HG02943 (cell line): Measurements from ENCODE around the gene NSUN5.
A peak's percentile ranks its signal among the peaks of the same experiment; 100 is the strongest.
"Not testable (repeated sequence)": the region's sequence is repeated elsewhere in the genome, so short reads cannot be mapped to it uniquely, and the experiment has no call there.

Source experiments
- ATAC-seq: cut with Tn5 transposase; IDR thresholded peaks from one replicate; pipeline ENCODE4 v1.9.1; 2021; ENCODE audit warnings: mild to moderate bottlenecking, low read depth, moderate library complexity; ENCODE audit not compliant: unreplicated experiment

The NSUN5 gene

DNA sequence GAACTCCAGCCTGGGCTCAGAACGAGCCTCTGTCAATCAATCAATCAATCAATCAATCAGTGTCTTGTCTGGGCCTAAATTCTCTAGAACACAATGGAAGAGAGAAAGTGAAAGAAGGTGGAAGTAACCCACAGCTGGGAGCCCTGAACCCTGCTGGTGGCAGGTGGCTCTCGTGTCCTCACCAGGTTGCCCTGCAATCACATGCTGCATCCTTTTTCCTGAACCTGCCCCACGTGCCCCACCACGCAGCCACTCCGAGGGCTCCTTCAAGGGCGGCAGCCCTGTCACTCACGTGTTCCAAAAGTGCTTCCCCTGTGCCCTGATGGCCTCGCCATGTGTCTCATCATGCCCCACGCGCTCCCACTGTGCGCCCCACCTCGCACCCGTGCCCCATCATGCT is 18.8 kb upstream of the NSUN5 start:
- ATAC-seq, result not testable (repeated sequence)

DNA sequence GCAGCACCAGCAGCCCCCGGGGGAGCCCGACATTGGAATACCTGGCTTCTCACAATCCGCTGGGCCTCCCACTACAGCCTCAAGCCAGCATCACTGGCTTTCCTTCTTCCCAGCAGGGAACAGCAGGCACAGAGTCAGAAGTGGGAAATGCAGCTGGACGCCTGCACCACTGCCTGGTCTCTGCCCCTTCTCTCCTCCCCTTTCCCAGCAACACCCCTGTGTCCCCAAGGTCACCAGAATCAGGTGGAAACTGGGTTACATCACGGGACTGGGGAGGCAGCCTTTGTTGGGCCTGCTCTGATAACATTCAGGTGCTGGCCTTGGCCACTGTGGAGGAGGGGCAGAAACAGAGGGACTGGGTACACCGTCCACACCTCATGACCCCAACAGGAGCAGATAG is 16.8 kb upstream of the NSUN5 start:
- ATAC-seq, result not testable (repeated sequence)

DNA sequence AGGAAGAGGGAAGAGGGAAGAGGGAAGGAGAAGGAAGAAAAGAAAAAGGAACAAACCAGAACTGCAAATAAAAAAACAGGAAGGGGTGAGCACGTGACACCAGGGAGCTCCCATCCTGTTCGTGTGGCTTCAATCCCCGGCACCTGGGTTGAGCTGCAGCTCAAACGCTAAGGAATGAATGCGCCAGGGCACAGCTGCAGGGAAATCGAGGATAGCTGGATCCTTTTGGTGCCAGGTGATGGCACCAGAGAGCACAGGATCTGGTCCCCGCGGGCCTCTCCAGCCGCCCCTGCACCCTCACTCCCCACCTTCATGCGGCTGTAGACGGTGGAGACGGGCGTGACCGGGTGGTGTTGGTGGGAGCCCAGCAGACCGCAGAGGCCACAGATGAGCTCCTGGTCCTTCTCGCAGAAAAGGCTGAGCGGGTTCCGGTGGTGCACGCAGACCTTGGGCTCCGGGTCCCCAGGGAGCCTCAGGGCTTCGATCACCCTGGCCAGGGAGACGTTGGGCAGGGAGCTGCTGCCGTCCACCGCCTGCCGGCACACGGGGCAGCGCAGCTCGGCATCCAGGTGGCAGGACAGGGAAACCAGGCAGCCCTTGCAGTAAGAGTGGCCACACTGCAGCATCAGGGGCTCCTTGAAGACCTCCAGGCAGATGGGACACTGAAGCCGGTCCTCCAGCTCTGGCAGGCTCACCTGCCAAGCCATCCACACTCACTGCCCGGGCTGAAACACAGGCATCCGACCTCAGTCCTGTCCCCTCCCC is 15.6 kb upstream of the NSUN5 start:
- ATAC-seq, result not testable (repeated sequence)

DNA sequence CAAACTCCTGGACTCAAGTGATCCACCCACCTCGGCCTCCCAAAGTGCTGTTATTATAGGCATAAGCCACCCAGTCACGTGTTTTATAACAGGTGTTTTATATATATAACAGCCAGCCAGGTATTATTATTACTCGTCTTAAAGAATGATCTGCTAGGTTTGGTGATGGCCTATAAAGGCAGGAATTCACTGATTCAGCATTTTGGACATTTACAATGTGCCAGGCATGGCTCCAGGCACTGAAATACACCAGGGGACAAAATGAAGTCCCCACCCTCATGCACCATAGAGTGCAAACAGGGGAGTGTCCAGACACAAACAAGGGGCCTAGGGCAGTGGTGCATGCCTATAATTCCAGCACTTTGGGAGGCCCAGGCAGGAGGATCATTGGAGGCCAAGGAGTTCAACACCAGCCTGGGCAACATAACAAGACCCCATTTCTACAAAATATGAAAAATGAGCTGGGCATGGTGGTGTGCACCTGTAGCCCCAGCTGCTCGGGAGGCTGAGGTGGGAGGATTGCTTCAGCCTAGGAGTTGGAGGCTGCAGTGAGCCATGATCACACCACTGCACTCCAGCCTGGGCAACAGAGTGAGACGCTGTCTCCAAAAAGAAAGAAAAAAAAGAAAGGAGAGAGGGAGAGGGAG is 14.9 kb upstream of the NSUN5 start:
- not testable (repeated sequence) for ATAC-seq

DNA sequence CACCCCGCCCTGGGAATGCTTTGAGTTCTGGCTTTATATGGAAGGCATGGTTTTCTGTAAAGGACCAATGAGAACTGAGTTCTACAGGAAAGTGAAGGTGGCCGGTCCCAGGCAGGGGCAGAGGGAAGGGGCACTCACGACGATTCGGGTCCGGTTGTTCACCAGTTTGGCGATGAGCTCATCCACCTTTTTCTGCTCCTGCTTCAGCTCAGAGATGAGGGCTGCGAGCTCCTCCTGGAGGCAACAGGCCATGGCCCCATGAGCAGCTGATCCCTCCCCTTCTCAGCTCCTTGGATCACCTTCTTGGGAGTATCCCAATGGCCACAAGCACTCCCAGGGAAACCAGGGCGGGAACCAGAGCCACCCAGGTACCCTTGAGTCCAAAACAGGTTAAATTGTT is 11.4 kb upstream of the NSUN5 start:
- ATAC-seq, result not testable (repeated sequence)

DNA sequence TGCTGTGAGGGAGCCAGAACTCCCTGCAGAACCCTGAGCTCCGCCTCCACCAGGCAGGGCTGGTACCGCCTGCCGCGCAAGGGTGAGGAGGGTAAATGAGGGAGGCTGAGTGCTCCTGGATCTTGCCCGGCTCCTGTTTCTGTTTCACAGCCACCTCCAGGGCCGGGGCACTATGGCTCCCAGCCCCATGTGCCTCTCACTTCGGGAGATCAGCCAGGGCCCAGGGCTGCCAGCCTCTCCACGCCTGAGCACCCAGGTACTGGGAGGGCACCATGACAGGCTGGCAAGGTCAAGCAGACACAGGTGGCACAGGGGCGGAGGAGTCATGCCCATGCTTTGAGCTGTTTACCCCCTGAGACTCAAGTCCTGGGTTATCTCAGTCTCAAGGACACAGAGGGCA is 10.9 kb upstream of the NSUN5 start:
- ATAC-seq, result not testable (repeated sequence)

DNA sequence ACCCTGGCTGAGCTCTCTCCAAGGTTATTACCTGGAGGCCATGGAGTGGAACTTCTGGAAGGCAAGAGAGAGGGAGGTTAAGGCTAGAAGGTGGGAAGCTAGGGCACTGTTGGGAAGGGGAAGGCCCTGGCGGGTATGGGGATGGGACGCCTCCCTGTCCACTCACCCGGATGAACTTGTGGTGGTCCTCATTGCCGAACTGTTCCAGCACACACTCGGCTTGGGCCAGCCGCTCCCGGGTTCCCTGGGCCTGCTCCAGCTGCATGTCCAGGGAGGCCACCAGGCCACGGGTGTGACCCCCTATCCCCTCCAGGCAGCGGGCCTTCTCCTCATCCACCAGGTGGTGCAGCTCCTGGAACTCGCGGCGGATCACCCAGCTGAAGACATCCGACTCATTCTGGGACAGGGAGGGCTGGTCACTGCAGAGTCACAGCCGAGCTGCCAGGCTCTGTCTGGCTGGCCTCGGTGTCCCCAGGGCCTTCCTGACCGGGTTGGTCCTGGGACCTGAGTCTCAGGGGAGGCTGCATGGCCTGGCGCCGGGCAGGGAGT is 10.1 kb upstream of the NSUN5 start:
- not testable (repeated sequence) for ATAC-seq

DNA sequence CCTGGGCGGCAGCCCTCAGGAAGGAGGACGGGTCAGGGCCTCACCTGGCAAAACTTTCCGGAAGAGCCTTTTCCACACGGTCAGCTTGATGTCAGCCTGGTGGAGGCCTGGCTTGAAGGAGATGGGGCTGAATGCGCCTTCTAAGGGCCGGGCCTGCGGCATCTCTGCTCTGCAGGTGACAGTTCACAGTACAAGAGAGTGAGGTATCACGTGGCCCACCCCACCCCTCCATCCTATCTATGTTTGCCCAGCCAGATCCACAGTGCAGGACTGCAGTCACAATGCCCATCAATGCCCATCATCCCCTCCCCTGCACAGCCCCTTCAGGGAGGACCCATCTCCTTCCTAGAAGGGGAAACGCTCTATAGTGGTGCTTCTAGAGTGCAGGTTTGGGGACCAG is 7.9 kb upstream of the NSUN5 start:
- no peak for ATAC-seq

DNA sequence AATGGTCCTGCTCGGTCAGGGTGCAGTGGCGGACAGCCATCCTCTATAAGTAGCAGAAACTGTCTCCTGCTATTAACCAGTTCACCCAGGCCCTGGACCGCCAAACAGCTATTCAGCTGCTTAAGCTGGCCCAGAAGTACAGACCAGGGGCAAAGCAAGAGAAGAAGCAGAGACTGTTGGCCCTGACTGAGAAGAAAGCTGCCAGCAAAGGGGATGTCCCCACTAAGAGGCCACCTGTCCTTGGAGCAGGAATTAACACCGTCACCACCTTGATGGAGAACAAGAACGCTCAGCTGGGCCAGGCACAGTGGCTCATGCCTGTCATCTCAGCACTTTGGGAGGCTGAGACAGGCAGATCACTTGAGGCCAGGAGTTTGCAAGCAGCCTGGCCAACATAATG is 5.6 kb upstream of the NSUN5 start:
- no peak for ATAC-seq

DNA sequence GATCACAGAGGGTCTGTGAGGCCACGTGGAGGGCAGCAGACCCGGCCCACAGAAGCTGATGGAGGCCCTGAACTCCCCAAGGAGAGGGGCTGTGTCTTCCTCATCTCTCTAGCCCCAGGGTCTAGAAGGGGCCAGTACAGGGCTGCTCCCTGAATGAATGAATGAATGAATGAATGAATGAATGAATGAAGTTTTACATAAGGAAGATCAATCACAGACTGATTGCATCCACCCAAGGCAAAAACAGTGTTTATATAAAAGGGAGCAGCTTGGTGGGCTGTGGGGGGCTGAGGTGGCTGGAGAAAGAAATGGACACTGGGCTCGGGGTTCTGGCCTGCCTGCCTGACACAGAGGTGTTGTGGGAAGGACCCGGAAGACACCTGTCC is 4.9 kb upstream of the NSUN5 start:
- no peak for ATAC-seq

DNA sequence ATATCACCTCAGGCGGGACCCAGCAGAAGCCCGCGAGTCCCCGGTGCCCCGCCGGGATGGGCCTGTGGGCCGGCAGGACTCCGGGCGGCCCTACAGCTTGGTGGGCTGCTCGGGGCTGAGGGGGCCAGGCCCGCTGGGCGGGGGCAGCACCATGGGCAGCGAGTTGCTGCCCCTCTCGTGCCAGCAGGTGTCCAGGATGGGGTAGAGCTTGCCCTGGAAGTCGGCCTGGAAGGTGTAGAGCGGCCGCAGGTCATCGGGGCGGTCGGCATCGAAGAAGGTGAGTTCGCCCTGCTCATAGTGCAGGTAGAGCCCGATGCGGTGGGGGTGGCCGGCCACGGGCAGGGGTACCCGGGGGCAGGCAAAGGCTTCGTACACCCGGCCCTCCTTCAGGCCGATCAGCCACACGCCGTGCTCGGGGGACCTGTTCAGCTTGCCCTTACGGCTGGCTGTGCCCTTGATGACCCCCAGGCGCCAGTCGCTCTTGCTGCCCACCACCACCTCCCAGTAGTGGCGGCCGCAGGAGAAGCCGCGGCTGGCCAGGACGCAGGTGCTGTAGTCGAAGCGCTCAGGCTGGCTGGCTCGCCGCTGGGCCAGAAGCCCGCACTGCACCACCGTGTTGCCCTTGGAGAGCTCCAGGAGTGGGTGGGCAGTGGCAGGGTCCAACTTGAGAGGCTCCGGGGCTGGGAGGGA is 4.3 kb upstream of the NSUN5 start:
- ATAC-seq, result no peak

DNA sequence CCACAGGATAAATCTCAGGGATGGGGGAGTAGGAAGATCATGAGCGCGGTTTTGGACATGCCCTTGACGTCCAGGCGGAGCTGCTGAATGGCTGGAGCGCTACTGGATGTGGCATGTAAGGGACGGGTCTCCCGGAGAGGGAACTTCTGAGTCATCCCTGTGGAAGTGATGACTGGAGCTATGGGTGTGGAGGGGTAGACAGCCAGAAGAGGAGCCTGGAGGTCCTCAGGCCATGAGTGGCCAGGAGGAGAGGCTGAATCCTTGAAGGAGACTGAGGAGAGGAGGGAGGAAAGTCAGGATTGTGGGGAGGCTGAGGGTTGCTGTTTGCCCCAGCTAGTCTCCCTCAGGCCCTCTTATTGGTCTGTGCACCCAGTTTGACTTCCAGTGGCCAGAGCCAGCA is 2.8 kb upstream of the NSUN5 start:
- ATAC-seq, result not testable (repeated sequence)

DNA sequence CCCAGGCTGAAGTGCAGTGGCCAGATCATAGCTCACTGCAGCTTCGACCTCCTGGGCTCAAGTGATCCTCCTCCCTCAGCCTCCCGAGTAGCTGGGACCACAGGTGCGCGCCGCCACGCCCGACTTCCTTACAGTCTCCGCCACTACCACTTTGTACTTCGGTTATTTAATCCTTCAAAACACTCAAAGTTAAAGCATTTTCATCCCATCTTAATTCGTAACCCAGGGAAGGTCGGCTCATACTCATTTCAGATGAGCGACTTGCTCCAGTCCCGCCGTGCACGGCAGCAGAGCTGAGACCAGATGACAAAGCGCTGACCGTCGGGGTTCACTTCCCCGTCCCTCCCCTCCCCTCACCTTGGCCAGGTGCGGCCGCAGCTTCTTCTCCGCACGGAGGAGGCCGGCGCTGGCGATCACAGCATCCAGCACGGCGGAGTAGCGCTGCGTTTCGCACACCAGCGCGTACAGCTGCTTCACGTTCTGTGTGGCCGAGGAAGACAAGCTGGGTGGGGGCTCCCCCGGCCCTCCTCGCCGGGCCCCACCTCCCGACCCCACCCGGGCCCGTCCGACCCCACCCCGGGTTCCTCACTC is 457 bp downstream of the NSUN5 start:
- peak; percentile 27 for ATAC-seq

DNA sequence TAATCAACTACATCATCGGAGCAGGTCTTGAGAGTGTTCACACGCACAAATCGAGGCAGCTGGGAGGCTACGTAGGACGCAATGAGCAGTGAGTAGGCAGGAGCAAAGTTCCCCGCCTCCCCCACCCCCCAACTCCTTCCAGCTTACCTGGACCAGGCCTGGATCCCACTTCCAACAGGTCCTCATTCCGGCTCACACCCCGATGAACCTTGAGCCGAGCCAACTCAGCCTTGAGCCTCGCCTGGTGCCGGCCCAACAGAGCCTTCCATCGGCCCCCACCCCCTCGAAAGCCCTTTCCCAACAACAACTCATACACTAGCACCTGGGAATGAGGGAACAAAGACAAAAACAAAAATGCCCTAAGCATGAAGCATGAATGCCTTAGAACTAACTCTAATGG is 1.2 kb downstream of the NSUN5 start:
- ATAC-seq, result no peak

DNA sequence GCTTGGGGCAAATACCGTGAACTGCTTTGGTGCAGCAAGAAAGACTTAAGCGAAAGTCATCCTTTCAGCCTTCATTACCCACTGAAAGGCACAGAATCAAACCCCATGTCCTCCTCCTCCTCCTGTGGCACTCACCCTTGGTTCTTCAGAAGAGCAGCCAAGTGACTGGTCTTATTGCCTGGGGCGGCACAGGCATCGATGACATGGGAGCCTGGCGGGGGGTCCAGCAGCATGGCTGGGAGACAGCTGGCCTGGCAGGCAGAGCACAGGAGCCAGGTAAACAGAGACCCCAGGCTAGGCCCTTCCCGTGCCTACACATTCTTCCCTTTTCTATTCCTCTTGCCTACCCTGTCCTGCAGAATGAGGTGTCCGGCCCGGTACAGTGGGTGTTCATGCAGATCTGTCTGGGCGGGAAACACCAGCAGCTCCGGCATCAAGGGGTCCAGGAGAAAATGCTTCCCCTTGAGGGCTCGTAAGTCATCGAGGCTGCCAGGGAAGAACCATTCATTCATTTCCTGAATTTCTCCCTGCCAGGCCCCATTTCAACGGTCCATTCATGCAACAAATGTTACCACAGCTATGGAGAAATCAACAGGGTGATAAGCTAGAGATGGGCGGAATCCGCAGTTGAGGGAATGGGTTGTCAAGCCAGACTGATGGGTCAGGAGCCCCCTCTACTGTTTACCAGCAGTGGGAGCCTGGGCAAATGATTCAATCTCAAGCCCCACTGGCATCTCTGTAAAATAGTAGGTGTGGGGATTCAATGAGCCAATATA is 3.8 kb downstream of the NSUN5 start:
- not testable (repeated sequence) for ATAC-seq

DNA sequence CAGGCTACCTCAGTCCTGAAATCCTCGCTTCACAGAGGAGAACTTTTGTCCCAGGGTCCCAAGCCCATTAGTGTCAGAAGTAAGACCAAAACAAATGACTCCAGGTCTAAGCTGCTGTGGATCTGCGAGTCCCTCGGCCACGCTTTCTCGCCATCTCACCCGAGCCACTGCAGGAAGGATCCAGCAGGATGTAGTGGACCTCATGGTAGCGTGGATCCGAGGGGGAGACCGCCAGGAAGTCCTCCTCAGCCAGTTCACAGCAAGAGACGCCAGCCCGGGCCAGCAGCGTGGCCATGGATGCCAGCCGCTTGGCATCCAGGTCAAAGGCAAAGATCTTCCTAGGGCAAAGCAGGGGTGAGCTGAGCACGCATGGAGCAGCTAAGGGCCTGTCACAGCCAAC is 4.6 kb downstream of the NSUN5 start:
- ATAC-seq, result no peak

DNA sequence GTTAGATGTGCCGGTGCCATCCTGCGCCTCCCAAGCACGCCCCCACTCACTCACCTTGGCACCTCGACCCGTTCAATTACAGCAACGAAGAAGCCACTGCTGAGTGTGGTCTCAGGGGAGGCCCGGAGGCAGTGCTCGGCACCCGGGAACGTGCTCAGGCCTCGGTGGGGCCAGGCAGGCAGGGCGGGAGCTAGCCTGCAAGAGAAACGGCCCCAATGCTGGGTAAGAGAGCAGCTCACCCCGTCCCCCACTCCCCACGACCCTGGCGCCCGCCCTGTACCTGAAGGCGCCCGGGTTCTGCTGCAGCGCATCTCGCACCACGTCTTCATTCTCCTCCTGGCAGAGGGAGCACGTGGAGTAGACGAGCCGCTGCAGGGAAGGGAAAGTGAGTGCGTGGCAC is 5.1 kb downstream of the NSUN5 start:
- ATAC-seq, result no peak

DNA sequence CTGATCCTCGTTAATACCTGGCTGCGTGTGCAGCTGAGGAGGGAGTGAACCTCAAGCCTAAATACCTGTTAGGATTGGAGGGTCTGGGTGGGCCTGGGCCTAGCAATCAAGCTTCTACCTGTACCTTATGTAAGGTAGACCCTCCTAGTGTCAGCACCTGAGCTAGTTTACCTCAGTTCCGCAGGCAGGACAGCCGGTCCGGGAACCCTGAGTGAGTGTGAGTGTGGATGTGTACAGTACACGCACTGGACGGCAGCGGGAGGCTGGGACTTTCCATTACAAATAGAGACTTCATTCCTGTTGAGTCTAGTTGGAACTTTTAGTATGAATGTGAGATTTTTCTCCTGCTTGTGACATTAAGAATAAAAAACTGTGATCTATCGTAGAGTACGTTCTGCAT is 5.8 kb downstream of the NSUN5 start:
- ATAC-seq, result not testable (repeated sequence)

DNA sequence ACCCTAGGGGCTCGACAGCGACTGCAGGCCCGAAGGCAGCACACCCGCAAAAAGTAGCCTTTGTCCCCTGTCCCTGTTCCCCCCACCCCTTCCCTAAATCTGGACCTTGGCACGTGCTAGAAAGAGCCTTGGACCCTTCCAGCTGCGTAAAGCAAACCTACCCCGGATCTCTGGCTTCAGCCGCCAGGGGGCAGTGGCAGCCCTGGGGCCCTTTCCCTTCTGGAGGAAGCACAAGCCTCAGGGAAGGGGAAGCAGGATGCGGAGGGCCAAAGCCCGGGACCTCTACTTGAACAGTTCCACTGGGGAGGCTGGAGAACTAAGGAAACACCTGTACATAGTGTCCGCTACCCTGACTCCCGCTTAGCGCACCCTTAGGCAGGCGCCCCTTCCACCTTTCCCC is 7.5 kb downstream of the NSUN5 start:
- ATAC-seq, result not testable (repeated sequence)

DNA sequence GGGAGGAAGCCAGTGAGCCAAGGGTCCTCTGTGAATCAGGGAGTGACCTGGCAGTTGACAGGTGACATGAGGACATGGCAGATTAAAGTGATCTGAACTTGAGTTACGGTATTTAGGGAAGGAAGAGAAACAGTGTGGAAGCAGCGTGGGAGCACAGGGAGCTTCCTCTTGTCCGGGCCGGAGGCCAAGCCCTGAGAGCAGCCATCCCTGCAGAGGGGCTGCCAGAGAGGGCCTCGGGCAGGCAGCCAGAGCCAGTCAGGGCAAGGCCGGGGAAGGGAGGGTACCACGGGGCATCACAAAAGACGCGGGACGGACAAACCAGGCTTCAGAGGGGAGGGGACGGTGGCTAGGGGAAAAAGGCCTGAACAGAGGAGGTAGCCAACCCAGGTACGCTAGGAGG is 8.8 kb downstream of the NSUN5 start:
- ATAC-seq, result not testable (repeated sequence)
